HG02943 (cell line): Measurements from ENCODE around the gene PHKB.
"Not testable (repeated sequence)": the region's sequence is repeated elsewhere in the genome, so short reads cannot be mapped to it uniquely, and the experiment has no call there.

Source experiments
- ATAC-seq: cut with Tn5 transposase; IDR thresholded peaks from one replicate; pipeline ENCODE4 v1.9.1; 2021; ENCODE audit warnings: mild to moderate bottlenecking, low read depth, moderate library complexity; ENCODE audit not compliant: unreplicated experiment

PHKB gene

DNA sequence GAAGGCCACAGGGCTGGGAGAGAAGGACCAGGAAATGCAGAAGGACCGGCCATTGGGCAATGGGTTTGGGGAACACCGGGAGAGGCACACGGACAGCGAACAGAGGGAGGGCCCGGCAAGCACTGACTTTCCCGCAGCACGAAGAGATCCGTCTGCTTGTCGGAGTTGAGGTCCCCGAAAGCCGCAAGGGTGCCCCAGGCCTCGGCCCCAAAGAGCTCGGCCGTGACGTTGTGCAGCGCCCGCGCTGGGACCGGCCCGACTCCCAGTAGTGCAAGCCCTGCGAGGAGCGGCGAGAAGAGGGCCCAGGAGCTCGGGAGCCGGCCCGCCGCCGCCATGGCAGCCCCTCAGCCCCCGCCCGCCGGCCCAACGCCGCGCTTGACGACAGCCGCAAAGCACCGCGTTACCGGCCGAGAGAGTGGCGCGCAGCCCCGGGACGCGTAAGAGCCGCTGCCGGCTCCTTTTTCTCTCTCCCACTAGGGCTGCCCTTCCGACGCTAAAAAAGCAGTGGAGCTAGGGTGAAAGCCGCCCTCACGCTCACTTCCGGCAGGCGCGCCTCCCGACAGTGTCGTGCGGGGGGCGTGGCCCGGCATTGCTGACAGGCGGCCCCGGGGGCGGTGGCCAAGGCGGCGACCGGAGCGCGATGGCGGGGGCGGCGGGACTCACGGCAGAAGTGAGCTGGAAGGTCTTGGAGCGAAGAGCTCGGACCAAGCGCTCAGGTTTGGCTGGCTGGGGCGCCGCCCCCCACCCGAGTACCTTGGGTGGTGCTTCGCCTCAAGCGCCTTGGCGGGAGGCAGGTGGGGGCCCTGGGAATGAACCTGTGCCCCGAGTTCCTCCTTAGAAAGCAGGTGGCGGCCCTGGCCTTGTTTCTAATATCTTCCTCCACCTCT, at the start of gene PHKB, which contains the start of gene ITFG1:
Gene PHKB, plus strand, starts transcription at position 621 of the 887 bp plus-strand sequence. Its CDS starts 20 bp downstream, at position 641.
Gene ITFG1, minus strand, starts transcription at position 353 of the 887 bp plus-strand sequence. Its CDS starts 18 bp downstream, at position 335.
- ATAC-seq: peak; percentile 67

DNA sequence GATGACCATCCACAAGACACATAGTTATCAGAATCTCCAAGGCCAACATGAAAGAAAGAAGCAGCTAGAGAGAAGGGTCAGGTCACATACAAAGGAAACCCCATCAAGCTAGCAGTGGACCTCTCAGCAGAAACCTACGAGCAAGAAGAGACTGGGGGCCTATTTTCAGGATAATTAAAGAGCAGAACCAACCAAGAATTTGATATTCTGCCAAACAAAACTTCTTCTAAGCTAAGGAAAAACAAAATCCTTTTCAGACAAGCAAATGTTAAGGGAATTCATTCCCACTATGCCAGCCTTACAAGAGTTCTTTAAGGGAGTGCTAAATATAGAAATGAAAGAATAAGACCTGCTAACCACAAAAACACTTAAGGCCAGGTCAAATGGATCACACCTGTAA, 48.1 kb upstream of the PHKB start:
- no peak for ATAC-seq

GRCh38 chr16:47416869-47417268, 44.3 kb upstream of the PHKB start:
- ATAC-seq: no peak

GRCh38 chr16:47424846-47425245, 36.3 kb upstream of the PHKB start:
- no peak for ATAC-seq

- no peak for ATAC-seq
Measured at GRCh38 chr16:47426806-47427205, 34.3 kb upstream of the PHKB start.

DNA sequence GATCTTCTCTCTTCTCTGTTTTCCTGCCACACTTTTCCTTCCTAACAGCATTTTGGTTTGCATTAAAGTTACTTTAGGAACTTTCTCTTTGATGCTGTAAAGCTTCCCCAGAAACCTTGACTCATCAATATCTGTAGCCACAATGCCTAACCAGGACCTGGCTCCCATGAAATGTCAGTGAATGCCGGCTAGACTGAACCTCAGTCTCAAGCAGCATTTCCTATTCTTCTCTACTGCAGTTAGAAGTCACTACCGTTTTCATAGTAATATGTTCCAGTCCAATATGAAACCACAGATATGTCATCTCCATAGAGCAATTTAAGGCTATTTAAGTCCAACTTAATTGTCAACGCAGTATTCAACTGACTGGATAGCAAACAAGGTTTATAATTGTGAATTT, 29.2 kb upstream of the PHKB start:
- ATAC-seq: no peak

DNA sequence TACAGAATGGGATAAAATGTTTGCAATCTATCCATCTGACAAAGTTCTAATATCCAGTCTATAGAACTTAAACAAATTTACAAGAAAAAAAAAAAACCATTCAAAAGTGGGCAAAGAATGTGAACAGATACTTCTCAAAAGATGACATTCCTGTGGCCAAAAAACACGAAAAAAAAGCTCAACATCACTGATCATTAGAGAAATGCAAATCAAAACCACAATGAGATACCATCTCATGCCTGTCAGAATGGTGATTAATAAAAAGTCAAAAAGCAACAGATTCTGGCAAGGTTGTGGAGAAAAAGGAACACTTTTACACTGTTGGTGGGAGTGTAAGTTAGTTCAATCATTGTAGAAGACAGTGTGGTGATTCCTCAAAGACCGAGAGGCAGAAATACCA, 26.9 kb upstream of the PHKB start:
- ATAC-seq: not testable (repeated sequence)

DNA sequence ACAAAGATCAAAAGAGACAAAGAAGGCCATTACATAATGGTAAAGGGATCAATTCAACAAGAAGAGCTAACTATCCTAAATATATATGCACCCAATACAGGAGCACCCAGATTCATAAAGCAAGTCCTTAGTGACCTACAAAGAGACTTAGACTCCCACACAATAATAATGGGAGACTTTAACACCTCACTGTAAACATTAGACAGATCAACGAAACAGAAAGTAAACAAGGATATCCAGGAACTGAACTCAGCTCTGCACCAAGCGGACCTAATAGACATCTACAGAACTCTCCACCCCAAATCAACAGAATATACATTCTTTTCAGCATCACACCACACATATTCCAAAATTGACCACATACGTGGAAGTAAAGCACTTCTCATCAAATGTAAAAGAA, 21.1 kb upstream of the PHKB start:
- ATAC-seq: not testable (repeated sequence)

DNA sequence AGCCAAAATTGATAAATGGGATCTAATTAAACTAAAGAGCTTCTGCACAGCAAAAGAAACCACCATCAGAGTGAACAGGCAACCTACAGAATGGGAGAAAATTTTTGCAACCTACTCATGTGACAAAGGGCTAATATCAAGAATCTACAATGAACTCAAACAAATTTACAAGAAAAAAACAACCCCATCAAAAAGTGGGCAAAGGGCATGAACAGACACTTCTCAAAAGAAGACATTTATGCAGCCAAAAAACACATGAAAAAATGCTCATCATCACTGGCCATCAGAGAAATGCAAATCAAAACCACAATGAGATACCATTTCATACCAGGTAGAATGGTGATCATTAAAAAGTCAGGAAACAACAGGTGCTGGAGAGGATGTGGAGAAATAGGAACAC, 18.2 kb upstream of the PHKB start:
- ATAC-seq: not testable (repeated sequence)

DNA sequence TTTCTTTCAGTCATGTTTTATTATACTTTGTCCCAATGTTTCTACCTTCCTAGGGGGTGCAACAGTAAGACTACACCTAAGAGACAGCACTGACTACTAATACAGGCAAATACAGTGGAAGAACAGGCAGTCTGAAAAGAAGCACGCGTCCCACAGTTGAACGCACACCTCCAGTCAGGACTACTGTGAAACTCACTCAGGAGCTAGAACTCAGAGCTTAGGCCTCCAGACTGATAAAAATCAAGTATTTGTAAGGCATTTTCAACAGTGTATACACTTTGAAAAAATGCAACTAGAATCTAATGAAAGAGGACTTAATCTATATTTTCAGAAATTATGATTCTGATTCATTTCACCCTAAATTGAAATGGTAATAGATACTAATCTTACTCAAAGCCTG, 14.7 kb upstream of the PHKB start:
- ATAC-seq: no peak

- no peak for ATAC-seq
Measured at GRCh38 chr16:47448830-47449575, 12.1 kb upstream of the PHKB start.

DNA sequence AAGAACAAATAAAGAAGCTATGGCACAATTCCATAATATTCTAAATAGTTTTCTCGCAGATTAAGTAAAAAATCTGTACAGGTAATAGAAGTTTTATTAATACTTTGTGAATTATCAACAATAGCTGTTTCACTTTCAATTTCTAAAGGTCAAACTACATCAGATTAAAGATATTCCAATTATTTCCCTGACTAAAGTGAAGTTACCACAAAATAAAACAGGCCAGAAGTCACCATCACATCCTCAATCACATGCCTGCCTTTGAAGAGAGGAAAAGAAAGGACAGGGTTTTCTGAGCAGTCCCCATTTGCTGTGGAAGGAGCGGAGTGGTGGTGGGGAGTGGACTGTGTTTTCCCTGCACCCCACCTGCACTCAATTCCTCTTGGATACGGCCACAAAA, 11.3 kb upstream of the PHKB start:
- no peak for ATAC-seq

GRCh38 chr16:47458331-47458730, 2.8 kb upstream of the PHKB start:
- no peak for ATAC-seq

DNA sequence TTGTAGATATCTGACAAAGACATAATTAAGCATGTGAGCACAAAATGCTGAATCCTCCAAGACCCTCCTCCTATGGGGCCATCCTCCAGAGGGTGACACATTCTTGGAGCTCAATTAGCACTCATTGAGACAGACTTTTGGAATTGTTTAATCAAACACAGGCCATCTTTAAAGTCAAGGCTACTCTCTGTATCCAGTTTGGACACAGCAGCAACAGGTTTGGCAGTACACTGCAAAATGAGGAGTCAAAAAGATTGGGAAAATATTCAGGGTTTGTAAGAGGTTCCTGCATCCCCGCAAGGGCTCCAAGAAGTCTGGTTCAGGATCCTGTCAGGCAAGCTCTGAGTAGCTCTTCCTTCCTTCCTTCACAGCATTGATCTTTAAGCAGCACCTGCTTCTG, 1.5 kb upstream of the PHKB start:
- no peak for ATAC-seq

- ATAC-seq: no peak
Measured at GRCh38 chr16:47460359-47460710, 796 bp upstream of the PHKB start.

- ATAC-seq: peak; percentile 35
Measured at GRCh38 chr16:47461598-47462266, 601 bp downstream of the PHKB start.

- no peak for ATAC-seq
Measured at GRCh38 chr16:47463771-47464624, 2.9 kb downstream of the PHKB start.

- no peak for ATAC-seq
Measured at GRCh38 chr16:47465919-47466630, 4.9 kb downstream of the PHKB start.

GRCh38 chr16:47467501-47467900, 6.4 kb downstream of the PHKB start:
- ATAC-seq: no peak
